Esophagus muscularis mucosa (tissue), 4 donors: ENCODE data around the gene TPRN.

Source experiments
- CTCF ChIP-seq, 3 experiments: fragments of 200-600 bp in 2 of 3; fragments of 450-650 bp in 1 of 3; sonication (generic) in 2 of 3; IDR thresholded peaks; one replicate each; pipeline ENCODE4 v1.5.1; 2017 to 2019; ENCODE audit warnings: antibody characterized with exemption in 3 of 3, mild to moderate bottlenecking in 2 of 3, moderate library complexity in 1 of 3
- EP300 ChIP-seq: sonication (generic); formaldehyde crosslinking; IDR thresholded peaks from one replicate; pipeline ENCODE4 v1.6.1; 2017; ENCODE audit warnings: antibody characterized with exemption
- POLR2A ChIP-seq: fragments of 450-650 bp; IDR thresholded peaks from one replicate; pipeline ENCODE4 v1.6.1; 2017; ENCODE audit warnings: antibody characterized with exemption, moderate library complexity, mild to moderate bottlenecking, low read depth

- TF ChIP-seq EP300 = no peak
- peak; percentile 45 for TF ChIP-seq POLR2A
- peak in 1 of 3 experiments; percentile 13 for TF ChIP-seq CTCF (IDR thresholded peaks at IDR 0.05)
Measured at GRCh38 chr9:137205126-137206069, 4.9 kb upstream of the TPRN start, which contains the start of the genes NDOR1 and TMEM203.
